ENCODE measurements around the gene ARL17A. TPM values are rescaled to one million over a fixed set of nuclear protein-coding genes. Genes with fewer than 3 reads are reported as not detected.
"Not testable (repeated sequence)": the region's sequence is repeated elsewhere in the genome, so short reads cannot be mapped to it uniquely, and the experiment has no call there.

ARL17A gene
- polyA plus RNA-seq, 3 donors: 17.6 to 28.8 (median 21.7) TPM

DNA sequence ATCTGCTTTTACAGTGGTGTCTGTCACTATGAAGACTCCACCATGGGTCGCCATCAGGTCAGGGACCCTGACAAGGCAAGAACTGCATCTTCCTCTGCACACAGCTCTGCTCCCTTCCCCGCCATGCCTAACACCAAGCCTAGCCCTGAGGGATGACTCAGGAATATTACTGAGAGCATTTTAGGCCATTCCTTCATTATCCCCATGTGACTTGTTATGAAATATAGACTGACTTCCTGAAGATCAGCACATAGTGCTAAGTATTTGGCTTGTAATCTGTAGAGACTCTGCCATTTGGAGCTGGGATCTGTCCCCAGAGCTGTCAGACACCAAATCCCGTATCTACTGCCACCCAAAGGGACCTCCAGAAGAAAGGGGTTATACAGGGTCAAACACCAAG is 19.4 kb downstream of the ARL17A start:
- DNase-seq (ENCODE audit: low read depth in 3 of 3, low spot score in 2 of 3): not testable (repeated sequence)

DNA sequence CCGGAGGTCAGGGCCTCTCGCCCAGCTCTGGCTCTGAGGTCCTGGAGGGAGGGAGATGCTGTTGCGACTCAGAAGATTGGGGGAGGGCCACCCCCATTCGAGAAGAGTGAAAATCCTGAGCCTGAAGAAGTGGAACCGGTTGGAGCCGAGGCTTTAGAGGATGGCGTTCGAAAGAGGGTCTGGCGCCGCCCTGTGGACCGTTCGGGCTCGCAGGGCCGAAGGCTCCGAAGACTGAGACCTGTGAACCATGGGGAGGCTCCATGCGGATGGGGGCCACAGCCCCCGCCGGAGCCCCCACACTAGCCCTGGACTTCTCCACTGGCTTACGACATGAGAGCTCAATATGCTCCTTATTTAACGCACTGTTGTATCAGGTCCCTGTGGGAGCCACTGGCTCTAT is 20.3 kb downstream of the ARL17A start:
- DNase-seq (ENCODE audit: low read depth in 3 of 3, low spot score in 2 of 3): not testable (repeated sequence)

DNA sequence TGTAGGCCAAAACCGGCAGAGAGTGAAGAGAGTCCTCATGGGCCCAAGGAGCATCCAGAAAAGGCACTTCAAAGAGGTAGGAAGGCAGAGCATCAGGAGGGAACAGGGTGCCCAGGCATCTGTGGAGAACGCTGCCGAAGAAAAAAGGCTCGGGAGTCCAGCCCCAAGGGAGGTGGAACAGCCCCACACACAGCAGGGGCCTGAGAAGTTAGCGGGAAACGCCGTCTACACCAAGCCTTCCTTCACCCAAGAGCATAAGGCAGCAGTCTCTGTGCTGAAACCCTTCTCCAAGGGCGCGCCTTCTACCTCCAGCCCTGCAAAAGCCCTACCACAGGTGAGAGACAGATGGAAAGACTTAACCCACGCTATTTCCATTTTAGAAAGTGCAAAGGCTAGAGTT is 30.9 kb downstream of the ARL17A start:
- not testable (repeated sequence) for DNase-seq (ENCODE audit: low read depth in 3 of 3, low spot score in 2 of 3)

DNA sequence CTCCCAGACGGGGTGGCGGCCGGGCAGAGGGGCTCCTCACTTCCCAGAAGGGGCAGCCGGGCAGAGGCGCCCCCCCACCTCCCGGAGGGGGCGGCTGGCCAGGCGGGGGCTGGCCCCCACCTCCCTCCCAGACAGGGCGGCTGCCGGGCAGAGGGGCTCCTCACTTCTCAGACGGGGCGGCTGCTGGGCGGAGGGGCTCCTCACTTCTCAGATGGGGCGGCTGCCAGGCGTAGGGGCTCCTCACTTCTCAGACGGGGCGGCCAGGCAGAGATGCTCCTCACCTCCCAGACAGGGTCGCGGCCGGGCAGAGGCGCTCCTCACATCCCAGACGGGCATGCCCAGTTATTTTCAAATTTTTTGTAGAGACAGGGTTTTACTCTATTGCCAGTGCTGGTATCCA is 44.8 kb downstream of the ARL17A start:
- not testable (repeated sequence) for DNase-seq (ENCODE audit: low read depth in 3 of 3, low spot score in 2 of 3)

DNA sequence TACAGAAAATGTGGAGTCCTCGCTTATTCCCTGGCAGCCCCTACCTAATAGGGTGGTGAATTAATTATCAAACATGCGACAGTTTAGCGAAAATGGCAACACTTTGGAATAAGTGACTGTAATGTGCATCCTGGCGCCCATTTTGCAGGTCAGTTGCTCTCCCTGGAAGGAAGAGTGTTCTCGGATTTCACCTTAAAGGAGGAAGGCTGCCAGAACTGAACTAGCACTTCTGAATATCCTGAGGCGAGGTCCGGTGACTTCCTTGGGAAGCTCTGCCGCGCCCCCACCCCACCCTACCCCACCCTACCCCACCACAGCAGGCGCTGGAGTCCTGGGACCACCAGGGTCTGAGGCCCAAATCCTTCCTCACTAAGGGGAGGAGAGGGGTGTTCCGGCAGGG is 67.3 kb downstream of the ARL17A start, which contains the start of gene LRRC37A2:
Gene LRRC37A2 (plus strand): TSS at position 301 of the 400 bp plus-strand sequence. CDS start 245 bp downstream, outside the sequence.
- not testable (repeated sequence) for DNase-seq (ENCODE audit: low read depth in 3 of 3, low spot score in 2 of 3)

DNA sequence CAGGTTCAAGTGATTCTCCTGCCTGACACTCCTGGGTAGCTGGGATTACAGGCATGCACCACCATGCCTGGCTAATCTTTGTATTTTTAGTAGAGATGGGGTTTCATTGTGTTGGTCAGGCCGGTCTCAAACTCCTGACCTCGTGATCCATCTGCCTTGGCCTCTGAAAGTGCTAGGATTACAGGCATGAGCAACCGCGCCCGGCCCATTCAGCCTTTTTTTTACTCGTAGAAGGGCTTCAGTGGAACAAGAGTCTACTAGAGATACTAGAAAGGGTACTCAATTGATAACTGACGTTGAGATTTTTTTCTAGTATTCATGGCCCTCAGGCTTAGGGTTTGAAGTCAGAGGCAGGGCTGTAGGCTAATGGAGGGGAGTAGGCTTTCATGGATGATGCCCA is 73.6 kb downstream of the ARL17A start:
- DNase-seq (ENCODE audit: low read depth in 3 of 3, low spot score in 2 of 3): not testable (repeated sequence)

DNA sequence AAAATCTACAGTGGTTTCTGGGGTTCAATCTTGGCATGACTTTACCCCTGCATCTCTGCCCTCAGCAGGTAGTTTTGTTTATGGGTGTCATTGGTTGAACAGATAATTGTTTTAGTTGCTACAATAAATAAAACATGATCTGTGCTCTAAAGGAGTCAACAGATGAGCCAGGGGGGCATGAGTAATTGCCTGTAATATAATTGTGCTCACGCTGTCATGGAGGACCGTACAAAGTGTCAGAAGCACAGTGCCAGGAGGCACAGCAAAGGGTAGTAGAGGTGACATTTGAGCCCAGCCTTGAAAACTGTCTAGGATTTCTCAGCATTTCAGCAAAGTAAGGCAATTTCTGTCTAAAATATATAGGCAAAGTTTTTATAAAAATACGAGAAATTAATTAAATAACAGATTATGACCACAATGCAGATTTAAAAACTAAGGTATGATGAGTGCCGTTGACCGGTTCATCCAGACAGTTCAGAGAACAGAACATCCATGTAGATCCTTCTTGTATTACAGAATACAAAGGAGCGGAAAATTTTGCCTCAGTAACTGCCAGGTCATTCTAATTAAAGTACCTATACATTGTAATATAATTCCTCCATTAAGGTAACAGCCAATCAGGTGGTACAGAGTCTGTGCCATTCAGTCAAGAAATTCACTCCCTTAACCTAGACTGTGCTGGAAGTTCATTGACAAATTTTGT is 79.9 kb downstream of the ARL17A start:
- not testable (repeated sequence) for DNase-seq (ENCODE audit: low read depth in 3 of 3, low spot score in 2 of 3)

DNA sequence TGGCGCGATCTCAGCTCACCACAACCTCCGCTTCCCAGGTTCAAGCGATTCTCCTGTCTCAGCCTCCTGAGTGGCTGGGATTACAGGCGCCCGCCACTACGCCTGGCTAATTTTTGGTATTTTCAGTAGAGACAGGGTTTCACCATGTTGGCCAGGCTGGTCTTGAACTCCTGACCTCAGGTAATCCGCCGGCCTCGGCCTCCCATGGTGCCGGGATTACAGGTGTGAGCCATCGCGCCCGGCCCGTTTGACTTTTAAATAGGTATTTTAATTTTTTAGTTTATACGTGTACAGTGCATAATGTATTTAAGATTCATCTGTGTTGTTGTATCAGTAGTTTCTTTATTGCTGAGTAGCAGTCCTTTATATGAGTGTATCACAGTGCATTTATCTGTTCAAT is 87.5 kb downstream of the ARL17A start:
- DNase-seq (ENCODE audit: low read depth in 3 of 3, low spot score in 2 of 3): not testable (repeated sequence)

DNA sequence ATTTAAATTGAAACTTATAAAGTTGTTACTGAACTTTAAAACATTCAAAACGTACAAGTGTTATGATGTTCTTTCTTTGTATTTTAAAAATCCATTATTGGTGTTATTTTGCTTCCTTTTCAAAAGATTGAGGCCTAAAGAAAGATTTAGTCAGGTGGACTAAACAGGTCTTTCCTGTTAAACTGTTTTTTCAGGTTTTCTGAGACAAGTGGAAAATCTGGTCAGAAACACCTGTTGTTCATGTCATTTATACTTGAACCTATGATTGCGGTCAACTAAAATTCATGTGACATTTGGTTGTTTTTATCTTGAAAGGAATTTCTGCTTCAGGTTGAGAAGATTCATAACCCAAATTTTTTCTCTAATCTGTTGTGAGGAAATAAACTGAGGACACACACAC is 98.2 kb downstream of the ARL17A start:
- not testable (repeated sequence) for DNase-seq (ENCODE audit: low read depth in 3 of 3, low spot score in 2 of 3)

DNA sequence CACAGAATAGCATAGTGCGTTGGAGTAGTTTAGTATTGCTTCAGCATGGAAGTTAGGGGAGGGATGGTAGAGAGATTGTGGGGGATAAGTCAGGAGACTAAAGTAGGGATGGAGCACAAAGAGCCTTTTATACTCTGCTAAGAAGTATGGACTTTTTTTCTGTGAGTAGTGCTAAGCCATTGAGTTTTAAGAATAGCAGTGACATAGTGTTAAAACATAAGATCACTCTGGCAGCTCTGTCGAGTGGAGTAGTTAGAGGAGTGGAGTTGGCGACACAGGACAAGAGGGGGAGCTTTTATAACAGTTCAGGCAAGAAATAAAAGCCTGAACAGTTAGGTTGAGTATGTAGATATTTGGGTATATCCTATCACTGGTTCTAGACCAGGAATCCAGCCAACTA is 100.7 kb downstream of the ARL17A start:
- not testable (repeated sequence) for DNase-seq (ENCODE audit: low read depth in 3 of 3, low spot score in 2 of 3)

DNA sequence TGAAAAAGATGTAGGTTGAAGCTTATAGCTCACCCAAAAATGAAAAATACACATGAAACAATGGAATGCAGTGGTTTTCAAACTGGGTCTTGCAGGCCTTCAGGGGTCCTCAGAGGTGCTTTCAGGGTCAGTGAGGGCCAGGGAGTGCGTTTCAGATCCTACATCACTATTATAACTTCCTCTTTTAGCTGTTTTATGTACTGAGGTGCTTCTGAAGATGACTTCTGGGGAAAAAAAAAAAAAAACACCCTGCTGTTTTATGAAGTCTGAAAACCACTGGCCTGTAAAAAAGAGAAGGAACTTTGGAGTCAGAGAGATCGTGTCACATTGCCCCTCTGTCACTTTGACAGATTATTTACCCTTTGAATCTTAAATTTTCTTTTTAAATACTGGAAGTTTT is 103.9 kb downstream of the ARL17A start:
- not testable (repeated sequence) for DNase-seq (ENCODE audit: low read depth in 3 of 3, low spot score in 2 of 3)

DNA sequence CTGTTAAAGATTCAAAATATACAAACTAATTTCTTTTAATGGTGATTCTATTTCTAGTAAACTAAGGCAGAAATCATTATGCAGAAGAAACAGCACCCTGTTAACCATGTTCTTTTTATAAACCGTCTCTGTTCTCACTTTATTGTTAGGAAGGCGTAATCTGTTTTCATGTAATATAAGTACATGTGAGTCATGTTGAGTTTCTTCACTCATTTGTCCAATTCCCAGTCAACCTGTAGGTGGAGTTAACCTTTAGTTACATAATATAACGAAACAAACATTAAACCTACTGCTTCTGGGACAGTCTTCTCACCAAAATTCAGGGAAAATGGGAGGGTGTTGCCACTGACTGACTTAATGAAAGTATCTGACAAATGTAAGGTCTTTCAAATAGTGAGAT is 105.0 kb downstream of the ARL17A start:
- not testable (repeated sequence) for DNase-seq (ENCODE audit: low read depth in 3 of 3, low spot score in 2 of 3)

DNA sequence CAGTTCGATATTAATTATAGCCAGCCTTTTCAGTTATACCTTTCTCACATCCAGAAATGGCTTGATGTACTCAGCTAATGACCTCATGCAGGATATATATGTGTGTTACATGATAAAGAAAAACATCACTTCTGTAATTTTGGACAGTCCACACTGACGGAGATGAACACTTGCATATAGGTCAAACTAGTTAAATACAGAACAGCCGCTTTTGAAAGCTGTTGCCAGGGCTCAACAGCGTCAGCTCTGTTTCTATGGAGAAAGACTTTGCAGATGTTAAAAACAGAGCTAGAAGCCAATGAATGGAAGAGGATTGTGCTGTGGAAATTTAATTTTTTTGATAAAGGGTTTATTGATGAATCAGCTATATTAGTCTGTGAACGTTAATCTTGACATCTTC is 111.9 kb downstream of the ARL17A start:
- not testable (repeated sequence) for DNase-seq (ENCODE audit: low read depth in 3 of 3, low spot score in 2 of 3)

Other genes starting within 250 kb of the ARL17A start
- 10 to 100 TPM; 11.9 to 18.6 (median 14.5) TPM for gene ARL17B, start 217.9 kb downstream of the ARL17A start, polyA plus RNA-seq (ENCODE audit: insufficient read length in 3 of 3)
- gene LRRC37A2, start 67.2 kb downstream of the ARL17A start, polyA plus RNA-seq (ENCODE audit: insufficient read length in 3 of 3): 10 to 100 TPM; 21.3 to 36.3 (median 25.6) TPM
- 10 to 100 TPM; 36.8 to 41.0 (median 40.8) TPM for gene NSF, start 11.0 kb upstream of the ARL17A start, polyA plus RNA-seq (ENCODE audit: insufficient read length in 3 of 3)
- gene WNT3, start 239.0 kb upstream of the ARL17A start, polyA plus RNA-seq (ENCODE audit: insufficient read length in 3 of 3): 1 to 10 TPM; 1.4 to 2.1 (median 1.4) TPM